Transverse colon (tissue), 4 donors: ENCODE measurements around the gene PTPRN2. TPM values are rescaled to one million over a fixed set of nuclear protein-coding genes. Genes with fewer than 3 reads are reported as not detected.
"Not testable (repeated sequence)": the region's sequence is repeated elsewhere in the genome, so short reads cannot be mapped to it uniquely, and the experiment has no call there.

Experiments used
- DNase-seq: peaks from one replicate; pipeline ENCODE4 v3.0.0-alpha.2; 2019
- H3K27ac ChIP-seq, 4 donors: fragments of 200-600 bp; sonication (generic); 2 replicates each; pipeline ENCODE4 v1.5.1; 2016 to 2018; ENCODE audit warnings: inconsistent platforms in 4 of 4
- H3K27me3 ChIP-seq: fragments of 200-600 bp; sonication (generic); 2 replicates; pipeline ENCODE4 v1.5.1; 2017; ENCODE audit warnings: inconsistent platforms
- H3K36me3 ChIP-seq, 4 donors: fragments of 200-600 bp; sonication (generic); 2 replicates each; pipeline ENCODE4 v1.5.1; 2017 to 2019; ENCODE audit warnings: inconsistent platforms in 4 of 4
- H3K4me1 ChIP-seq, 4 donors: fragments of 200-600 bp; sonication (generic); 2 replicates each; pipeline ENCODE4 v1.5.1; 2017 to 2020; ENCODE audit warnings: inconsistent platforms in 4 of 4
- H3K4me3 ChIP-seq, 4 donors: fragments of 200-600 bp; sonication (generic); 1 replicate in 1 of 4; 2 replicates in 3 of 4; pipeline versions ENCODE4 v1.5.1 to v1.6.1; 2017 to 2019; ENCODE audit warnings: inconsistent platforms in 4 of 4
- H3K9me3 ChIP-seq, 2 donors: fragments of 200-600 bp; sonication (generic); 2 replicates each; pipeline ENCODE4 v1.5.1; 2017 to 2019; ENCODE audit warnings: inconsistent platforms in 2 of 2
- CTCF ChIP-seq, 5 experiments: fragments of 200-600 bp in 3 of 5; fragments of 450-650 bp in 2 of 5; sonication (generic) in 3 of 5; IDR thresholded peaks; 1 replicate in 2 of 5; 2 replicates in 3 of 5; pipeline ENCODE4 v1.5.1; 2016 to 2017; ENCODE audit warnings: antibody characterized with exemption in 5 of 5, inconsistent platforms in 3 of 5, mild to moderate bottlenecking in 2 of 5, moderate library complexity in 1 of 5
- EP300 ChIP-seq: sonication (generic); formaldehyde crosslinking; IDR thresholded peaks from one replicate; pipeline ENCODE4 v1.6.1; 2017; ENCODE audit warnings: antibody characterized with exemption, low read depth
- POLR2A ChIP-seq: fragments of 450-650 bp; IDR thresholded peaks from one replicate; pipeline ENCODE4 v1.6.1; 2016; ENCODE audit warnings: antibody characterized with exemption, mild to moderate bottlenecking, moderate library complexity
- POLR2AphosphoS5 ChIP-seq, 3 donors: sonication (generic); formaldehyde crosslinking; IDR thresholded peaks; one replicate each; pipeline ENCODE4 v1.6.1; 2016; ENCODE audit warnings: antibody characterized with exemption in 3 of 3
- WGBS, 2 donors: methylation state at CpG; one replicate each; pipeline ENCODE4 v1.1.5; 2018; ENCODE audit warnings: low coverage in 1 of 2; 5-methylcytosine and 5-hydroxymethylcytosine counted together
- in situ Hi-C, 4 donors: fragments of 200-750 bp; cut with MboI; loops; one replicate each; pipeline versions ENCODE4 v1.15.0 to v1.15.1; 2017; ENCODE audit warnings: low sequenced_read_pairs in 3 of 4, low pct_ligation_motif_present in 1 of 4, low pct_unique_long_range_greater_than_20kb in 1 of 4
- intact Hi-C: fragments of 100-400 bp; cut with DNase I; formaldehyde crosslinking; loops from one replicate; pipeline ENCODE4 v1.15.1; 2023; ENCODE audit warnings: low total_unique reads
- total RNA-seq, 4 donors: library from RNA; depleted of rRNA; stranded (reverse); fragments of >200 nt; gene quantifications; one replicate each; pipeline ENCODE4 v1.1.0, GENCODE V29; 2016

PTPRN2 gene
- total RNA-seq, 4 donors from 2014 or later, result 15.4 to 31.1 (median 21.8) TPM

- Histone ChIP-seq H3K27me3 (no peaks in the 10 kb centered on the region), H3K4me1 (no peaks in the 10 kb centered on the region), H3K4me3 (no peak overlapping the region), H3K27ac (no peak overlapping the region), H3K9me3 (no peaks in the 10 kb centered on the region), H3K36me3 (no peaks in the 10 kb centered on the region)
- TF ChIP-seq CTCF (IDR thresholded peaks at IDR 0.05) (no peak), EP300 (no peak), POLR2A (no peak), POLR2AphosphoS5 (IDR thresholded peaks at IDR 0.05) (no peak)
- in situ Hi-C loops, result no loop called here
- intact Hi-C loops, result no loop called here
- no peak for DNase-seq
- WGBS, 2 donors, result 75 to 84% methylated on average over 7 to 17 of the region's 17 CpGs
These were observed 682.6 kb downstream of the PTPRN2 start for GRCh38 chr7:157904866-157905570.

DNA sequence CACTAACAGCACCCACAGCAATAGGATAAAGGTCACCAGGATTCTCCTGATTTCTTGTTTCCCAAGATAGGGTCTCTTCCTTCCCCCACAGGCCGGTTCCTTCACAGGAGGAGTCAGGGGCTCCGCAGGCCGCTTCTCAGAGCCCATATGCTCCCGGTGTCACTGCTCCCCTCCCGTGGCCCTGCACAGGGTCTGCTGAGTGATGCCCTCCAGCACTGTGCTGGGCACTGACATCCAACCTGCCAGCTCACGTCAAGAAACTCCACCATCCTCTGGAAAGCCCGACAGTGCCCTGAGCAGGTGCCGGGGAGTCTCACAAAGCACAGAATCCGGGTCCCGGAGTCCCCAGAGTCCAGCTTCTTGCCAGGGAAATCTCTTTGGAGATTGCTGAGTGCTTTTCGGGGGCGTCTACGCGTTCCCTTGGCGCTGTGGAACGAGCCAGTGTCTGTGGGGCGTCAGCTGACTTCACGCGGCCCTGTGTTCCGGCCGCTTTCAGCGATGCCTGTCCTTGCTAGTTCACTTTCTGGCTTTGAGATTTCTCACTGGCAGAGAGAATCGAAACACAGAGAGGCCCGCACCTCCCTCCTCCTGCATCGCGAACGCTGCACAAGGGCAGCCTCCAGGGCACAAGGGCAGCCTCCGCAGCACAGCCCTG, 683.3 kb downstream of the PTPRN2 start:
- H3K27ac ChIP-seq, result no peak overlapping the region
- in situ Hi-C loops, result no loop called here
- no peaks in the 10 kb centered on the region for H3K36me3 ChIP-seq
- no peak overlapping the region for H3K4me3 ChIP-seq
- DNase-seq, result no peak
- H3K27me3 ChIP-seq, result no peaks in the 10 kb centered on the region
- no peak for TF ChIP-seq POLR2AphosphoS5 (IDR thresholded peaks at IDR 0.05)
- WGBS, 2 donors, result 88% methylated on average over 23 of the region's 28 CpGs; no CpG with 5 or more reads in 1 of the 2 donors
- no peaks in the 10 kb centered on the region for H3K4me1 ChIP-seq
- no peaks in the 10 kb centered on the region for H3K9me3 ChIP-seq
- intact Hi-C loops, result no loop called here

DNA sequence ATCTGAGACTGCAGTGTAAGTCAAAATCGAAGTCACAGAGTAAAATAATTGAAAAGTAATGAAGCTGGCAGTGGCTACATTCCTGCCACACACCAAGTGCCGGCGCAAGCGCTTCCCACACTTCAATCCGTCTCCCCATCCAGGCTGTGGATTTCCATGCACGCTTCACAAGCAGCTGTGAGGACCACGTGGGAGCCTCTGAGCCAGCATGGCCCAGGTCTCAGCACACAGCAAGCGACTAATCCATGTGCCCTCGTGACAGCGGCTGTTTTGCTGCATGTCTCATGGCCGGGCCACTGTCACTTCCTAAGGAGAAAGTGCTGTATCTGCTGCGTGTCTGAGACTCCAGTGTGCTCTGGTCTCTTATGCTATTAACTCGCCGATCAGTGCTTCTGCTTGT, 683.9 kb downstream of the PTPRN2 start:
- TF ChIP-seq POLR2A (no peak), CTCF (IDR thresholded peaks at IDR 0.05) (no peak), EP300 (no peak), POLR2AphosphoS5 (IDR thresholded peaks at IDR 0.05) (no peak)
- no peaks in the 10 kb centered on the region for H3K27me3 ChIP-seq
- no peaks in the 10 kb centered on the region for H3K9me3 ChIP-seq
- H3K4me1 ChIP-seq, result no peaks in the 10 kb centered on the region
- no peak overlapping the region for H3K27ac ChIP-seq
- 71 to 82% methylated on average over 4 to 14 of the region's 14 CpGs for WGBS, 2 donors
- no peak overlapping the region for H3K4me3 ChIP-seq
- intact Hi-C loops, result no loop called here
- no peak for DNase-seq
- H3K36me3 ChIP-seq, result no peaks in the 10 kb centered on the region
- in situ Hi-C loops, result no loop called here

GRCh38 chr7:157903296-157903695, 684.3 kb downstream of the PTPRN2 start:
- Histone ChIP-seq H3K27ac (no peak overlapping the region), H3K4me1 (no peaks in the 10 kb centered on the region), H3K36me3 (no peaks in the 10 kb centered on the region), H3K27me3 (no peaks in the 10 kb centered on the region), H3K4me3 (no peak overlapping the region), H3K9me3 (no peaks in the 10 kb centered on the region)
- TF ChIP-seq POLR2AphosphoS5 (IDR thresholded peaks at IDR 0.05) (no peak), EP300 (no peak), CTCF (IDR thresholded peaks at IDR 0.05) (no peak), POLR2A (no peak)
- in situ Hi-C loops, result no loop called here
- intact Hi-C loops, result no loop called here
- 85 to 94% methylated on average over 7 to 9 of the region's 9 CpGs for WGBS, 2 donors
- no peak for DNase-seq

GRCh38 chr7:157901816-157902610, 685.6 kb downstream of the PTPRN2 start:
- H3K36me3 ChIP-seq, H3K4me1 ChIP-seq, DNase-seq, H3K27me3 ChIP-seq, in situ Hi-C loops, intact Hi-C loops, H3K27ac ChIP-seq, H3K4me3 ChIP-seq, H3K9me3 ChIP-seq: not testable (repeated sequence)
- 88% methylated on average over 40 of the region's 45 CpGs; no CpG with 5 or more reads in 1 of the 2 donors for WGBS, 2 donors
